T-helper 2 cell treated with Interferon-gamma antibody and Interleukin-4, amounts not matched to agents 5 μg/mL and 100 μg/mL, for 36 hours (primary cell): ENCODE measurements around the gene TNFAIP2.
A peak's percentile ranks its signal among the peaks of the same experiment; 100 is the strongest.

Experiments
- DNase-seq: peaks from one replicate; pipeline ENCODE4 v3.0.0; 2021; ENCODE audit warnings: low spot score
- H3K27ac Mint-ChIP-seq: one replicate; pipeline ENCODE4 v1.8.0; 2021; ENCODE audit warnings: mild to moderate bottlenecking, mixed read lengths
- H3K27me3 Mint-ChIP-seq: one replicate; pipeline ENCODE4 v1.8.0; 2021; ENCODE audit warnings: low read depth, mixed read lengths
- H3K36me3 Mint-ChIP-seq: one replicate; pipeline ENCODE4 v1.8.0; 2021; ENCODE audit warnings: low read depth, mixed read lengths
- H3K4me1 Mint-ChIP-seq: one replicate; pipeline ENCODE4 v1.8.0; 2021; ENCODE audit warnings: low read depth, mixed read lengths
- H3K4me3 Mint-ChIP-seq: one replicate; pipeline ENCODE4 v1.8.0; 2022; ENCODE audit warnings: mild to moderate bottlenecking, moderate library complexity, mixed read lengths
- H3K9me3 Mint-ChIP-seq: one replicate; pipeline ENCODE4 v1.8.0; 2021; ENCODE audit warnings: mixed read lengths

Gene TNFAIP2

DNA sequence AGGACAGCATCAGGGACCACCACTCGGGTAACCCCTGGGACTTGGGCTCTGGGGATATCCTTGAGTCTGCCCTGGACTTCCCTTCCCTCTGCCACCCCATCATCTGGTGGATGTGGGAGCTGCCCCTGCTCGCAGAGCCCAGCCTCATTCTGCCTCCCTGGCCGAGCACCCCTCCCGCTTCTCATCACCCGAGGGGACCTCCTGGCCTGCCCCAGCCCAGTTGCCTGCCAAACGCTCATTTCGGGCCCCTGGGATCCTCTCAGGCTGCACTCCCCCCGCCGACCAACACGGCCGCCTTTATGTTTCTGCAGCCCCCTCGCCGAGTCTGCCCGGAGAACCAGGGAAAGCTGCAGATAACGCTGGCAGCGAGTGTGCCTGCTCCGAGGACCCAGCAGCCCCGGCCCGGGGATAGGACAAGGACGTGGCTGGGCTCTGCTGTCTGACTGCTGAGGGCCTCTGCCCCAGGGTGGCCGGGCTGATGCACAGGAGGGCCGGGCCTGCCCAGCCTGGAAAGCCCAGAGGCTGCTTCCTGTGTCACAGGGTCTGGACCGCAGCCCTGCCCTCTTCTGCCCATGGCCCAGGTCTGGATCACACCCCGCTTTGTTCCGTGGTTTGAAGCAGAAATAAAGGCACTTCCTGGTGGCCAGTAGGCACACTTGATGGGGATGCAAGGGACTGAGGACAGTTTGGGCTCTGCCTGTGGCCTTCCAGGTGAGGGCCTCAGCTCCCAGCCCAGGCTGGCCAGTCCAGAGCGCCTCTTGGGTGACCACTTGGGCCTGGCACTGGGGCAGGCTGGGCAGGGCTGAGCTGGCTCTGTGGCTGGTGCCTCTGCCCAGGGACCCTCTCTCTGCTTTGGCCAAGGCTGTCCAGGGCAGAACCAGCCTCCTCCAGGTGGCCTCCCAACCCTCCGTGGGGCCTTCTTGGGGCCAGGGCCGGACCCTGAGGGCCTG lies 33.6 kb upstream of the TNFAIP2 start:
- no peak for DNase-seq
- Mint-ChIP-seq H3K36me3 (no peaks in the 10 kb centered on the region), H3K4me1 (peaks cover 3% of the 10 kb centered on the region), H3K27ac (no peak overlapping the region), H3K9me3 (no peaks in the 10 kb centered on the region), H3K27me3 (peaks cover 3% of the 10 kb centered on the region), H3K4me3 (no peak overlapping the region)

DNA sequence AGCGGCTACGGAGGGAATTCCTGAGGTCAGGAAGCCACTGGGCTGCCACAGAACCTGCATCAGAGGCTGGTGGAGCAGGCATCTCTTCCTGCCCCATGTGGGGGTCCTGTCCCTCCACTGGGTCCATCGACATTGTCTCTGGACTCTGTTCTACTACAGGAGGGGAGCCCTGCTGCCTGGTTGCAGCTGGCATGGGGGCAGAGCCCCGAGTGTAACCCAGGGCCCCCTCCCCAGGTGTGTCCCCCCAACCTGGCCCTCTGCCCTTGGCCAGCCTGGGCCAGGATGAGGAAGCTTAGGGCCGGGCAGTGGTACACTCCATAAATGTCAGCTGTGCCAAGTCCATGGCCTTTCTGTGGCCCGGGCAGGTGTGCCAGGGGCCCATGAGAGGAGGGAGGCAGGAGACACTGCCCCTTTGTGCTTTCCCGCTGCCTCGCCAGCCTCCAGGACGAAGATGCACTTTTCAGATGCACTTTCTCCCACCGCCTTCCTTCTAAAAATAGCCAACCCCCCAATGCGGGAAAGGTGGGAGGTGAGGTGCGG lies 32.7 kb upstream of the TNFAIP2 start:
- no peak for DNase-seq
- peak overlapping the region; percentile 63 for H3K4me3 Mint-ChIP-seq
- peaks cover under 1% of the 10 kb centered on the region for H3K27me3 Mint-ChIP-seq
- H3K36me3 Mint-ChIP-seq, result no peaks in the 10 kb centered on the region
- H3K4me1 Mint-ChIP-seq, result peaks cover 3% of the 10 kb centered on the region
- H3K27ac Mint-ChIP-seq, result no peak overlapping the region
- no peaks in the 10 kb centered on the region for H3K9me3 Mint-ChIP-seq

DNA sequence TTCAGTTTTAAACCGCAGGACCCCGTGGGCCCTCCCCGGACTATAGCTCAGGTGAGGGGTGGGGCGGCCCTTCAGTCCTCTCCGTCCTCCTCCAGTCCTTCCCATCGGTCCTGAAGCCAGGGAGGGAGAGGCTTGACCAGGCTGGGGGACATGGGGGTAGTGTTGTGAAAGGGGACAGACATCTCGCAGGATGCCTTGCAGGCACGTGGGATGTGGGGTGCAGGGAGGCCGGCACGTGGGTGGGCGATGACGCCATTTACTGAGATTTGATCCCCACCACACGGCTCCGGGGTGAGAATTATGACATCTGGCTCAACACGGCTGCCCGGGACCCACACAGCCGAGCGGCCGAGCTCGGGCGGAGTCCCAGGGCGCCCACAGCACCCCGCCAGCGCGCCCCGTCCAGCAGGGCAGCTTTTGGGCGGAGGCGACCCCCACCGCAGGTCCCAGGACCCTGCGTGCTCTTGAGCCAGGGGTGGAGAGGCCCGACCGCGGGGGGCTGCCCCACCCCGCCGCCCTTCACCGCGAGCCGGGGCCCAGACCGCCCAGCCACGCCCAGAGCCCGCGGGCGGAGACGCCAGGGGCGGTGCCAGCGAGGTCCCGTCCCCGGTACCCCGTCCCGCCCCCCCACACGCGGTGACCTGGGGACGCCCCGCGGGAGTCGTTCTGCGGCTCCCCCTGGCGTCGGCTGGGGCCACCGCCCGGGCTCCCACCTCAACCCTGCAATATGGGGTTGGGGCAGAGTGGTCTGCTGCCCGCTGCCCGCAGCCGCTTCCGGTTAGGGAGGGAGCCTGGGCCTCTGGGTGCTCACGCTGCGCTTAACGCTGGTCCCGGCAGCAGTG lies 32.0 kb upstream of the TNFAIP2 start:
- H3K27me3 Mint-ChIP-seq, result no peaks in the 10 kb centered on the region
- peaks cover 3% of the 10 kb centered on the region for H3K4me1 Mint-ChIP-seq
- H3K36me3 Mint-ChIP-seq, result no peaks in the 10 kb centered on the region
- peak overlapping the region; percentile 63 for H3K4me3 Mint-ChIP-seq
- DNase-seq, result peak; percentile 69
- no peaks in the 10 kb centered on the region for H3K9me3 Mint-ChIP-seq
- H3K27ac Mint-ChIP-seq, result no peak overlapping the region

DNA sequence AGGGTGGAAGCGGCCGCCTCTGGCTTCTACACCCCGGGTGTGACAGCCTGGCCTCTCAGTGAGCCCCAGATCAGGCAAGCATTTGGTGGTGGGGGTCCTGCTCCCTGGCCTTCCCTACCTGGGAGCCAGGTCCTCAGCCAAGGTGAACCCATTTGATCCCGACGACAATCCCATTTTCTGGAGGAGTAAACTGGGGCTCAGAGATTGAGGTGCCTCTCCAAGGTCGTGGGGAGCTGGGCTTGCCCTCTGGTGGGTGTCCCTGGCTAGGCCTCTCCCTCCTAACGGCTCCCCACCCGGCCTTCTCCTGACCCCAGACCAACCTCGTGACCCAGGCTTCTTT lies 31.4 kb upstream of the TNFAIP2 start:
- no peak overlapping the region for H3K27ac Mint-ChIP-seq
- H3K4me3 Mint-ChIP-seq, result peak overlapping the region; percentile 21
- H3K4me1 Mint-ChIP-seq, result peaks cover 3% of the 10 kb centered on the region
- no peak for DNase-seq
- no peaks in the 10 kb centered on the region for H3K9me3 Mint-ChIP-seq
- peaks cover 2% of the 10 kb centered on the region for H3K27me3 Mint-ChIP-seq
- H3K36me3 Mint-ChIP-seq, result no peaks in the 10 kb centered on the region

DNA sequence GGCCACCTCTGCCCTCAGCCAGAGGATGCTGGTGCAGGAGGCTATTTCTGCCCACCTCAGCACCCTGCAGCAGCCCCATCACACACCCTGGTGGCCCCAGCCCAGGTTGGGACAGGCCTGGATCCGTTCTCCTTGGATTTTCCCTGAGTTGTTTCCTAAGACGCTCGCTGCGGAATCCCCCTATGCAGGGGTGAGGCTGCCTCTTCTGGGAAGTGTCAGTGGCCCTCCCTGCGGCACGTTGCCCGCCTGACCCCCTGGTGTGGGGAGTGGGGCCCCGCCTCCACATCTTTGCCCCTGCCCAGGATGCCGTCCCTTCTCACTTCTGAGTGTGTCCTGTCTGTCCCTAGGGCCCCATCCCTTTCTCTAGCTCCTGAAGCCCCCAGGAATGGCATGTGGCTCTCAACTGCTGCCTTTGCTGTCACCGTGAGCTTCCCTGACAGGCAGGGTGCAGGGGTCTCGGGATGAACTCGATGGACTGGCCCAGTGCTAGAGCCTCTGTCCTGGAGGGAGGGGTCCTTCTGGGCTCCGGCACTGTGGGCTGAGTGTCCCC lies 29.3 kb upstream of the TNFAIP2 start:
- Mint-ChIP-seq H3K4me3 (no peak overlapping the region), H3K36me3 (no peaks in the 10 kb centered on the region), H3K4me1 (peaks cover 3% of the 10 kb centered on the region), H3K27me3 (peaks cover 2% of the 10 kb centered on the region), H3K9me3 (no peaks in the 10 kb centered on the region), H3K27ac (no peak overlapping the region)
- DNase-seq, result no peak

DNA sequence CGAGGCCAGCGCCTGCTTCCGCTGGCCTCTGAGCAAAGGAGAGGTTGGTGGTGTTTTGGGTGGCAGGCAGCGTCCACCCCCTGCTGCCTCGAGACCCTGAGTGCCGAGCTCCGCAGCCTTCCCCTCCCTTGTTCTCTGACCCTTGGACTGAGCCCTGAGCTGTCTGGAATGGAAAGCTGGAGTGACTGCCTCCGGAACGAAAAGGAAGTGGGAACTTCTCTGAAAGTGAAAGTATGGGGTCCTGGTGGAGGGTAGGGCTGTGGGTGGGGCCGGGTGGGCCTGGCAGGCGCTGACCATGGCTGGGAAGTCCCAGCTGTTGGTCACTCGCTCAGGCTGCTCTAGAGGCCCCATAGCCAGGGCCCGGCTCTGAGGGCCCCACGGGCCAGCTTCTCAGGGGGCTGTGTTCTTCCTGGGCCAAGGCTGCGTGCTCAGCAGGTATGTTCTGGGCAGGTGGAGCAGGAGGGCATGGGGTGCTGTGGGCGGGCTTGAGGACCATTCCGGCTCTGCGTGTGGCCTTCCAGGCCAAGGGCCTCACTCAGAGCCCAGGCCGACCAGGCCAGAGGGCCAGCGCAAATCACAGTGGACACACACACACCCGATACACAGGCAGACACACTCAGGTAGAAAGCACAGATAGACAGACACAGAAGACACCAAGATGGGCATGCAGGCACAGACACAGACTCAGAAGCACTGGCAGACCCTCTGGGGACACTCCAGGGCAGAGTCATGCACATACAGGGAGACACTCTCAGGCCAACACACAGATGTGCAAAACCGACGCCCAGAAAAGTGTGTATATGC lies 28.7 kb upstream of the TNFAIP2 start, which contains the start of gene EXOC3L4:
EXOC3L4 (plus strand) TSS at position 320 of the 804 bp plus-strand sequence. CDS start 5,495 bp downstream, outside the sequence.
- Mint-ChIP-seq H3K9me3 (no peaks in the 10 kb centered on the region), H3K4me1 (peaks cover 3% of the 10 kb centered on the region), H3K36me3 (no peaks in the 10 kb centered on the region), H3K4me3 (no peak within 1 kb of the TSS), H3K27ac (no peak within 1 kb of the TSS), H3K27me3 (peaks cover 2% of the 10 kb centered on the region)
- no peak for DNase-seq

DNA sequence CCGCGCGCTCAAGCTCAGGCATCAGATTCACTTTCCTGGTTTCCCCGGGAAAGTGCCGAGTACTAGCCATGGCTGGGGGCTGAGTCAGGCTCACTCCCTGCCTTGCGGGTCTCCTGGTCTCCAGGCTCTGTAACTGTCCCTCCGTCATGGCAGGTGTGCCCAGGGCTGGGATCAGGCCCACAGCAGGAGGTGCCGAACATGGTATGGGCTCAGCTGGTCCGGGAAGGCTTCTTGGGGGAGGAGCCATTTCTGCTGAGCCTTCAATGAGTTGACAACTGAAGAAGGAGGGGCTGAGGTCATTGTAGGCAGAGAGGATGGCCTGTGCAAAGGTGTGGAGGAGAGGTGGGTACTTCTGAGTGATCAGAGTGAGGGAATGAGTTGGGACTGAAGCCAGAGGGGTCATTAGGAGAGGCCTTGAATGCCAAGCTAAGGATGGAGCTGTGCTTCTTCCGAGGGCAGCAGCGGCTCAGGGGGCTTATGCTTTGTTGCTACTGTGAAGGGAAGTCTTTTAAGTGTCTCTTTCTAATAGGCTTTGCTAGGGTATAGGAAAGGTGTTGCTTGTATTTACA lies 28.0 kb upstream of the TNFAIP2 start:
- H3K9me3 Mint-ChIP-seq, result no peaks in the 10 kb centered on the region
- no peak for DNase-seq
- no peak overlapping the region for H3K27ac Mint-ChIP-seq
- H3K36me3 Mint-ChIP-seq, result no peaks in the 10 kb centered on the region
- peaks cover 2% of the 10 kb centered on the region for H3K27me3 Mint-ChIP-seq
- peaks cover 3% of the 10 kb centered on the region for H3K4me1 Mint-ChIP-seq
- H3K4me3 Mint-ChIP-seq, result no peak overlapping the region

DNA sequence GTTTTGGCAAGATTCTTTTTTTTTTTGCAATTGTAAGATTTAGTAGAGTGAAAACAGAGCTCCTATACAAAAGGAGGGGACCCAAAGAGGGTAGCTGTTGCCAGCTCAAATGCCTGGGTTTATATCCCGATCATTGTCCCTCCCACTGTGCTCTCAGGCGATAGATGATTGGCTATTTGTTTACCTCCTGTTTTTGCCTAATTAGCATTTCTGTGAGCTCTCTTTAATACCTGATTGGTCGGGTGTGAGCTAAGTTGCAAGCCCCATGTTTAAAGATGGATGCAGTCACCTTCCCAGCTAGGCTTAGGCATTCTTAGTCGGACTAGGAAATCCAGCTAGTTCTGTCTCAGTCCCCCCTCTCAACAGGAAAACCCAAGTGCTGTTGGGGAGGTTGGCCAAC lies 26.9 kb upstream of the TNFAIP2 start:
- no peaks in the 10 kb centered on the region for H3K4me1 Mint-ChIP-seq
- peaks cover 6% of the 10 kb centered on the region for H3K27me3 Mint-ChIP-seq
- H3K27ac Mint-ChIP-seq, result no peak overlapping the region
- H3K4me3 Mint-ChIP-seq, result no peak overlapping the region
- DNase-seq, result no peak
- no peaks in the 10 kb centered on the region for H3K9me3 Mint-ChIP-seq
- H3K36me3 Mint-ChIP-seq, result no peaks in the 10 kb centered on the region

DNA sequence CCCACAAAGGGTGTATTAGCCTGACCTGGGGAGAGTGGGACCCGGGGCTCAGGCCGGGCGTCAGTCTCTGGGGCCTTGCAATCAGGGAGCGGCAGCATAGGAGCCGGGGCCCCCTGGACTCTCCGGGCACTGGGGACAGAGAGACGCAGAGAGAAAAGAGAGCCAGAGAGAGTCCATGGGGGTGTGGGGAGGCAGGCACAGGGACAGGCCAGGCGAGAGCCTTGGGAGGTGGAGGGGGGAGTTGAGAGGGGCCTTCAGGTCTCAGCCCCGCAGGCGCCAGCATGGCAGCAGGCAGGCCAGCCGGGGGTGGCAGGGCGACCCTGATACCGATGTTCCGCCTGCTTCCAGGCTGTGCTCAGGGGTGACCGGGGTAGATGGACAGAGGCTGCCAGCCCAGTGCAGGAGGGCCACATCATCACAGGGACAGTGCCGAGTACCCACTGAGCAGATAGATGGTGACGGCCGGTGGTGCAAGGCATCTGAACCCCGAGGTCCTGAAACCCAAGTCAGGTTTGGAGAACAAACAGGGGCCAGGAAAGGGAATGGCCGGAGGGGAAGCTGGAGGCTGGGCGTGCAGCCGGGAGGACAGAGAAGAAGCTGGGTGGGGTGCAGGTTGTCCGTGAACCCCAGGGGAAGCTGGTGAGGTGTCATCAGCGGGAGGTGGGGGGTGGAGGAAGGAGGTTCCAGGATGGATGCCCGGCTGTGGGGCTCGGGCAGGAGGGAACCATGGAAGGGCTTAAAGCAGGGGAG lies 25.8 kb upstream of the TNFAIP2 start:
- Mint-ChIP-seq H3K4me3 (no peak overlapping the region), H3K27me3 (peaks cover 14% of the 10 kb centered on the region), H3K36me3 (no peaks in the 10 kb centered on the region), H3K4me1 (no peaks in the 10 kb centered on the region), H3K27ac (no peak overlapping the region), H3K9me3 (no peaks in the 10 kb centered on the region)
- DNase-seq, result no peak

DNA sequence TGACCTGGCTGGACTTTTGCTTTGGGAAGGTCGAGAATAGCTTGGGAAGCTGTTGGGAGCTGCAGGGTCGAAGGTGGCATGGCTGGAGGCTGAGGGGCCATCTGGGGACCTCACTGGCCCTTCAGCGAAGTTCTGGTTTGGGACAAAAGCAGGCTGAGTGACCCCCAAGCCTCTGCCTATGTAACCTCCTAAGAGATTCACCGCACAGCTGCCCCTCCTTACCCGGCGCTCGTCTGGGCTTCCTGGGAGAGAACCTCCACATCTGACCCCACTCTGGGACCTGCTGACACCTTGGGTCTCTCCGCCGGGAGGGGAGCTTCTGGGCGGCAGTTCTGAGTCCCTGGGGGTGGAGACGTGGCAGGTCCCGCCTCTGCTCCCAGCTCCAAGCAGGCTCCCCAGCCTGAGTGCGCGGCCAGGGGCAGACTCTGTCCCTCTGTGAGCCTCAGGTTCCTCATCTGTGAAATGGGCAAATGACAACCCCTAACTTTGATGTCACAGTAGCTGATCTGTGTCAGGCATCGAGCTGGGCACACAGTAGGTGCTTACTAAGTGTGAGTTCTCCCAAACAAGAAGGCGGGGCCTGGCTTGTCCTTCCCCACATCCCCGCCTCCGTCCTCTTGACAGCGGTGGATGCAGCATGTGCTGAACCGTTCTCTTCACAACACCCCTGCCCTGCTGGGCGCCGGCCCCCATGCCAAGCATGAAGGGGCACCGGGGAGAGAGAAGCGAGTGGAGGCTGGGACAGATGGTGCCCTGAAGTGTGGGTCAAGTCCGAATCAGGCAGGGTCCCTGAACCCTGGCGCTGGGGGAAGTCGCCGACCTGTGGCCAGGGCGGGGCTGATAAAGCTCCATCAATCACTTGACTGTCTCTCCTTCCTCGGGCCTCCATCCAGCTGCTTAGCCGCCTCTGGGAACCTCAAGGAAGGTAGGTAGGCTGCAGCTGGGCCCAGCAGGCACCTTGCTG lies 25.0 kb upstream of the TNFAIP2 start:
- H3K4me1 Mint-ChIP-seq, result no peaks in the 10 kb centered on the region
- no peaks in the 10 kb centered on the region for H3K9me3 Mint-ChIP-seq
- H3K27me3 Mint-ChIP-seq, result peaks cover 20% of the 10 kb centered on the region
- no peak for DNase-seq
- no peak overlapping the region for H3K27ac Mint-ChIP-seq
- H3K36me3 Mint-ChIP-seq, result no peaks in the 10 kb centered on the region
- H3K4me3 Mint-ChIP-seq, result no peak overlapping the region

DNA sequence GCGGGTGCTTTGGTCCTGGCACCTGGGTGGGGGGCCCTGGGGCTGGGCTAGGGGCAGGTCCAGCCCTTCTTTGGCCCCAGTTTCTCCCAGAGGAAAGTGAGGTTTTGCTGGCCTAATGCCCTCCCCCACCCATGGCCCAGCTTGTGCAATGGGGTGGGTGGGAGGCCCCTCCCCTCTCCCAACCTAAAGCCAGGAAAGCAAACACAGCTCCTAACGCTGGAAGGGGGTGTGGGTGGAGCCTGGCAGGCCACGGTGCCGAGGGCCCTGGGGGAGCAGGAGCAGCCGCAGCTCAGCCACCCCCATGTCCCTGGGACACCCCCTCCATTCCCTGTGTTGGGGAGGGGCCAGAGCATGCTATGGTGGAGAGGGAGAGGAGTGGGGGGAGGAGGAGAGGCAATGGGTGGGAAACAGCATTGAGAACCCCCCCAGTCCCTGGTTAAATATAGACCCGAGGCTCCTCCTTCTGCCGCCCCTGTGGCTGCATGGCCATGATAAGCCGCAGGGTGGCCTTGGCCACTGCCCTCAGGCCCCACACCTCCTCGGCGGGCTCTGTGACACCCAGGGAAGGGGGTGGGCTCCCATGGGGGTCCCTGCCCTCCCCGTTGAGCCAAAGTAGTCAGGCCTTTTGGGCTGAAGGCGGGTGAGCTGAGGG lies 24.1 kb upstream of the TNFAIP2 start:
- H3K4me3 Mint-ChIP-seq, result no peak overlapping the region
- no peaks in the 10 kb centered on the region for H3K36me3 Mint-ChIP-seq
- H3K27me3 Mint-ChIP-seq, result peaks cover 25% of the 10 kb centered on the region
- no peak for DNase-seq
- H3K9me3 Mint-ChIP-seq, result no peaks in the 10 kb centered on the region
- H3K4me1 Mint-ChIP-seq, result no peaks in the 10 kb centered on the region
- no peak overlapping the region for H3K27ac Mint-ChIP-seq
